Anterior cingulate cortex (tissue), 58 donors: Measurements from ENCODE around the gene SEC14L1.

Experiments
- DNase-seq, 58 donors: peaks; one replicate each; lab custom pipeline; 2025; lab: John Stamatoyannopoulos, UW

The SEC14L1 gene

GRCh38 chr17:77115510-77115909 lies 25.3 kb upstream of the SEC14L1 start:
- DNase-seq = peak in 2 of 58 donors; percentile 13 to 18

- no peak for DNase-seq
Observed at GRCh38 chr17:77115947-77116346, 24.8 kb upstream of the SEC14L1 start.

GRCh38 chr17:77116371-77116860 lies 24.4 kb upstream of the SEC14L1 start:
- no peak for DNase-seq

- peak in 1 of 58 donors; percentile 9 for DNase-seq
Observed at GRCh38 chr17:77117415-77117814, 23.4 kb upstream of the SEC14L1 start.

- DNase-seq = peak in 1 of 58 donors; percentile 30
Observed at GRCh38 chr17:77118251-77118928, 22.4 kb upstream of the SEC14L1 start.

- DNase-seq = peak in 1 of 58 donors; percentile 27
Observed at GRCh38 chr17:77119668-77120301, 21.0 kb upstream of the SEC14L1 start.

GRCh38 chr17:77120868-77121267 lies 19.9 kb upstream of the SEC14L1 start:
- peak in 17 of 58 donors; percentile 17 to 73 (median 38) for DNase-seq

- DNase-seq = peak in 1 of 58 donors; percentile 17
Observed at GRCh38 chr17:77124192-77124889, 16.4 kb upstream of the SEC14L1 start.

GRCh38 chr17:77125432-77125901 lies 15.3 kb upstream of the SEC14L1 start:
- no peak for DNase-seq

- no peak for DNase-seq
Observed at GRCh38 chr17:77126519-77126918, 14.2 kb upstream of the SEC14L1 start.

GRCh38 chr17:77127735-77128361 lies 12.9 kb upstream of the SEC14L1 start:
- DNase-seq = peak in 7 of 58 donors; percentile 22 to 54 (median 40)

GRCh38 chr17:77128896-77129567 lies 11.7 kb upstream of the SEC14L1 start:
- DNase-seq = peak in 2 of 58 donors; percentile 19 to 65

GRCh38 chr17:77129568-77130301 lies 11.0 kb upstream of the SEC14L1 start:
- DNase-seq = peak in 3 of 58 donors; percentile 25 to 49 (median 33)

- DNase-seq = no peak
Observed at GRCh38 chr17:77130525-77130924, 10.2 kb upstream of the SEC14L1 start.

GRCh38 chr17:77131904-77132303 lies 8.9 kb upstream of the SEC14L1 start:
- DNase-seq = no peak

GRCh38 chr17:77132411-77133086 lies 8.2 kb upstream of the SEC14L1 start:
- no peak for DNase-seq

GRCh38 chr17:77133087-77133638 lies 7.6 kb upstream of the SEC14L1 start:
- DNase-seq = no peak

GRCh38 chr17:77136420-77136767 lies 4.4 kb upstream of the SEC14L1 start:
- DNase-seq = no peak

- DNase-seq = no peak
Observed at GRCh38 chr17:77137111-77137510, 3.7 kb upstream of the SEC14L1 start.
